Astrocyte (in vitro differentiated cells and primary cell): Measurements from ENCODE around the gene ZMAT3.

Source experiments
- EZH2 ChIP-seq: IDR thresholded peaks from 2 replicates; pipeline ENCODE4 v1.6.1; 2012; ENCODE audit warnings: mild to moderate bottlenecking, low read length, inconsistent platforms; ENCODE audit not compliant: insufficient read depth
- TF ChIP-seq, protein P1 (sequence below): IDR thresholded peaks from 2 replicates; pipeline ENCODE4 v1.5.1; 2011; ENCODE audit warnings: low read depth, mild to moderate bottlenecking, inconsistent platforms, low read length, moderate library complexity; ENCODE audit not compliant: insufficient read depth

DNA sequence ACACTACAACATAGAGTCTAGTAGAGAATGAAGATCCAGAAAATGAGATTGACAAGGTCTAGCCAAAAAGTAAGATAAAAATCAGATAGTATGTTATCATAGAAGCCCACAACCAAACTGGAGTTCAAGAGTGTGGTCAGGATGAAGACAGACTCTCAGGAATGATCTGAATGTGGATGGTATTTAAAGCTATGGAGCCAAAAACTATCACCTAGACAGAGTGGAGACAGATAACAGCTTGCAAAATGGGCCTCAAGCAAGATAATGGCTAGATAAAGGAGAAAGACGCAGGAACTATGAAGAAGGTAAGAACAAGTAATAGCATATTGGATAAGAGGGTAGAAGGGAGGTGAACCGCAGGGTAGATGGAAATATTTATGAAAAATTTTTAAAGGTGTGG lies 35.4 kb downstream of the ZMAT3 start:
- TF ChIP-seq, protein P1, sequence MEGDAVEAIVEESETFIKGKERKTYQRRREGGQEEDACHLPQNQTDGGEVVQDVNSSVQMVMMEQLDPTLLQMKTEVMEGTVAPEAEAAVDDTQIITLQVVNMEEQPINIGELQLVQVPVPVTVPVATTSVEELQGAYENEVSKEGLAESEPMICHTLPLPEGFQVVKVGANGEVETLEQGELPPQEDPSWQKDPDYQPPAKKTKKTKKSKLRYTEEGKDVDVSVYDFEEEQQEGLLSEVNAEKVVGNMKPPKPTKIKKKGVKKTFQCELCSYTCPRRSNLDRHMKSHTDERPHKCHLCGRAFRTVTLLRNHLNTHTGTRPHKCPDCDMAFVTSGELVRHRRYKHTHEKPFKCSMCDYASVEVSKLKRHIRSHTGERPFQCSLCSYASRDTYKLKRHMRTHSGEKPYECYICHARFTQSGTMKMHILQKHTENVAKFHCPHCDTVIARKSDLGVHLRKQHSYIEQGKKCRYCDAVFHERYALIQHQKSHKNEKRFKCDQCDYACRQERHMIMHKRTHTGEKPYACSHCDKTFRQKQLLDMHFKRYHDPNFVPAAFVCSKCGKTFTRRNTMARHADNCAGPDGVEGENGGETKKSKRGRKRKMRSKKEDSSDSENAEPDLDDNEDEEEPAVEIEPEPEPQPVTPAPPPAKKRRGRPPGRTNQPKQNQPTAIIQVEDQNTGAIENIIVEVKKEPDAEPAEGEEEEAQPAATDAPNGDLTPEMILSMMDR = no peak
- no peak for TF ChIP-seq EZH2
